Stimulated activated CD4-positive, alpha-beta T cell treated with anti-CD3 and anti-CD28 coated beads, Interleukin-2, amount 100 ng/mL, for 4 hours (primary cell): Measurements from ENCODE around the gene MPG.

Experiments
- DNase-seq: peaks from one replicate; pipeline ENCODE4 v3.0.0-alpha.2; 2020; ENCODE audit warnings: low read depth

Gene MPG

DNA sequence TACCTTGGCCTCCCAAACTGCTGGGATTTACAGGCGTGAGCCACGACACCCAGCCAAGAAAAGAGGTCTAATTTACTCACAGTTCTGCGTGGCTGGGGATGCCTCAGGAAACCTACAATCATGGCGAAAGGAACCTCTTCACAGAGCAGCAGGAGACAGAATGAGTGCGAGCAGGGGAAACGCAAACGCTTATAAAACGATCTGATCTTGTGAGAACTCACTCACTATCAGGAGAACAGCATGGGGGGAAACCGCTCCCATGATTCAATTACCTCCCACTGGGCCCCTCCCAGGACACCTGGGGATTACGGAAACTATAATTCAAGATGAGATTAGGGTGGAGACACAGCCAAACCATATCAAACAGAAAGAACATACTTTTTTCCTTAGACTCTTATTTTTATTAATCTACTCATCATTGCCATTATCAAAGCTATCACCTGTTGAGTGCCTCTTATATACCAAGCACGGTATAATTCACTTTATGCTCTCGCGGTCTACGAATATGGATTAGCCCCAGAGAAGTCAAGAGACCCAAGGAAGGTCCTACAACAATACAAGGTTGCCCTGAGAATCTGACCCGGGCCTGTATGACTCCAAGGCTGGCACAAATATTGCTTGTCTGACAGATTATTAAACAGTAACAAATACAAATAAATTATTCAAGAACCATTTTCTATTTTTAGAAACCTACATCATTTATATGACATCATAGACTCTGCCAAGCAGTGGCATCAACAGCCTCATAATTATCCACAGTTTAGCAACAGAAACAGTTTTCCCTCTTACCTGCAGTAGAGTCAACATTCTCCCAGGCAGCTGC is 27.0 kb upstream of the MPG start:
- no peak for DNase-seq

DNA sequence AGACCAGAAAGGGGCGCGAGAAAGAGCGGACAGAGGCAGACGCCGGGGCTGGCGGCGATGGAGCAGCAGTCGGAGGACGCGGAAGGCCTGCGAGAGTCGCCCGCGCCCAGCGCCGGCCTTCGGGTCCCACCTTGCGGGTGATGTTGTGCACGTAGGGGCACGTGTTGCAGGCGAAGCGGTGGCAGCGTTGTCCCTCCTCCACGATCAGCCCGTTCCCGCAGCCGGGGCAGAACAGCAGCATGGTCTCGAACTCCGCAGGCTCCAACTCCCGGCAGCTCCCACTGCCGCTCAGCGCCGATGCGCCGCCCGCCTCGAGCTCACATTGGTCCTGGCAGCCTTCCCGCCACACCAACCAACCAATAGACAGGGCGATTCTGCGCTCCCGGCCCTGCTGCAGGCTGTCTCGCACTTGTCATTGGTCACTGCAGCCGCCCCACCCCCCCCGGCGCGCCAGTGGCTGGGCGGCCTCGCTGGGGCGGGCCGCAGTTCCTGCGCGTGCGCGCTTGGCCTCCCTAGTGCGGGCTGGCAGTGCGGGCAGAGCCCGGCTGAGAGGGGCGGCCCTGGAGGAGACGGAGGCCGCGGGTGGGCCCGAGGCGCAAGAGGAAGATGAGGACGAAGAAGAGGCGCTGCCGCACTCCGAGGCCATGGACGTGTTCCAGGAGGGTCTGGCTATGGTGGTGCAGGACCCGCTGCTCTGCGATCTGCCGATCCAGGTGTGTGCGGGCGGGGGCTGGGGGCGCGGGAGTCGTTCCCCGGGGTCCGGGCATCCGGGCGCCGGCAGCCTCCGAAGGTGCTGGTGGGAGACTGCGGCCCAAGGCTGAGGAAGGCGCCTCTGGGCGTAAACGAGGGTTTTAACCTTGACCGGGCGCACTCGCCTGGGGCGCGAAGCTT is 24.4 kb upstream of the MPG start, which contains the start of the genes POLR3K and SNRNP25:
TSS of gene POLR3K (minus strand) at position 263 of the 891 bp plus-strand sequence. CDS start at position 241, 22 bp downstream.
TSS of gene SNRNP25 (plus strand) at position 483 of the 891 bp plus-strand sequence. CDS start at position 672, 189 bp downstream.
- peak; percentile 98 for DNase-seq

GRCh38 chr16:54237-54581 is 23.8 kb upstream of the MPG start:
- no peak for DNase-seq

DNA sequence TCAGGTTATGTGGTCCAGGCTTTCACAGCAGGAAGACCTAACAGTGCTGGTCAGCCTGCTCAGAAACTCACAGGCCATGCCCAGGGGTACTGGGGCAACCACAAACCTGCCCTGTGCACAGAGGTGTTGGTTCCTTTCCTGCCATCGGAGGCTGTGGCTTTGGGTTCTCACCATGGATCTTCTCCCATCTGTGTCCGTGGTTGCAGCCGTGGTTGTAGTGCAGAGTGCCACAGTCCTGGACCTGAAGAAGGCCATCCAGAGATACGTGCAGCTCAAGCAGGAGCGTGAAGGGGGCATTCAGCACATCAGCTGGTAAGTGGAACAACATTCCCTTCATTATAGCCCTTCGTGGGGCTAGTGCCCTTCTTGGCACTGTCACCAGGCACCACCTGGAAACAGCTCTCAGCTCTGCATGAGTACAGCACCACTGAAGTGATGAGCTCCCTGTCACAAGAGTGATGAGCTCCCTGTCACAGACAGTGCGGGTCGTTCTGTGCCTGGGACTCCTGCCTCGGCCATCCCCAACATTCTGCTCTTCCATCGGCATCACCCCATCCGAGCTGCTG is 22.4 kb upstream of the MPG start:
- DNase-seq = no peak

GRCh38 chr16:56231-56927 is 21.6 kb upstream of the MPG start:
- DNase-seq = no peak

DNA sequence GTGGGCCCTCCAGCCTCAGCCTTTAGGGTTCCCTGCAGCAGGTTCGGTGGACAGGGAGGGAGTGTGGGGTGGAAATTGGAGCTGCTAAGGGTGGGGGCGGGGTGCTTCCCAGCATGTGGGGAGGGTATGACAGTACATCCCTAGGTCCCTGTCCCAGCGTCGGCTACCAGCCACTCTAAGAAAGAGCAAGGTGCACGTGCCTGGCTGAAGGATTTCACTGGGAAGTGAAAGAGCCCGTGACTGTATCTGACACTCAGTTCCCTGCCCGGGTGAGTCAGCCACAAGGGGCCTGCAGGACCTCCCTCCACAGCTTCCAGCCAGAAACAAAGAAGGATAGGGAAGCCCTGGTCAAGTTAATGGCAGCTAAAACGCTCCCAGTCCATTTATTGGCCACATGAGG is 20.3 kb upstream of the MPG start:
- no peak for DNase-seq

DNA sequence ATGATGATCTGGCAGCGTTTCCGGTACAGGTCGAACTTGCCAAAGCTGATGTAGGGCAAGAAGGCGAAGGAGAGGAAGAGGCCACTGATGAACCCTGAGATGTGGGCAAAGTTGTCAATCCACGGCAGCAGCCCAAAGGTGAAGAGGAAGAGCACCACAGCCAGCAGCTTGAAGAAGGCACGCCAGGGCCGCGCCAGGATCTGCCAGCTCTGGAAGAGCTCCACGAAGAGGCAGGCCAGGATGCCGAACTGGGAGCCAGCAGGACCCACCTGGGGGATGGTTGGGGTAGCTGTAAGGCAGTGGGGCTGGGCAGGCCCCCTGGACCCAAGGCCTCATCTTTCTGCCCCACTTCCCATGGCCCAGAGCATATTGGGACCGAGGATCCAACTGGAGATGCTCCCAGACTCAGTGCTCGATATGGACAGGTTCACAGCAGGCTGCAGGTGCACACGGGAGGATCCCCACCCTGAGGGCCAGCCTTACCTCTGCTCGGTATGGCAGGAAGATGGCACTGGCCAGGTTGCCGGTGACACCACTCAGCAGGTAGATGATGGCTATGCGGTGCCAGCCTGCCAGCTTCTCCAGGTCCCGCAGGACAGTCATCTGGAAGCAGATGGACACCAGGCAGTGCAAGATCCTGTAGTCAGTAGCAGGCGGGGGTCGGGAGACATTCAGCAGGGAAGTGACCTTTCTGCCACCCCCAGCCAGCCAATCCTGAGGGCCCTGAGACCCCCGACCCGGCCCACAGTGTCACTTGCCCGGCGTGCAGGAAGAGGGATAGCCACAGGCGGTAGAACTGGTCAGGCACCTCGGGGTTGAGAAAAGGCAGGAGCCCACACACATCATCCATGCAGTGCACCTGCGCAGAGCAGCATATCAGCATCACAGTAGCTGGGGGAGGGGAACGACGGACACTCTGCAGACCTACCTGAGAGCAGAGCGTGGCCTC is 19.3 kb upstream of the MPG start:
- DNase-seq = no peak

DNA sequence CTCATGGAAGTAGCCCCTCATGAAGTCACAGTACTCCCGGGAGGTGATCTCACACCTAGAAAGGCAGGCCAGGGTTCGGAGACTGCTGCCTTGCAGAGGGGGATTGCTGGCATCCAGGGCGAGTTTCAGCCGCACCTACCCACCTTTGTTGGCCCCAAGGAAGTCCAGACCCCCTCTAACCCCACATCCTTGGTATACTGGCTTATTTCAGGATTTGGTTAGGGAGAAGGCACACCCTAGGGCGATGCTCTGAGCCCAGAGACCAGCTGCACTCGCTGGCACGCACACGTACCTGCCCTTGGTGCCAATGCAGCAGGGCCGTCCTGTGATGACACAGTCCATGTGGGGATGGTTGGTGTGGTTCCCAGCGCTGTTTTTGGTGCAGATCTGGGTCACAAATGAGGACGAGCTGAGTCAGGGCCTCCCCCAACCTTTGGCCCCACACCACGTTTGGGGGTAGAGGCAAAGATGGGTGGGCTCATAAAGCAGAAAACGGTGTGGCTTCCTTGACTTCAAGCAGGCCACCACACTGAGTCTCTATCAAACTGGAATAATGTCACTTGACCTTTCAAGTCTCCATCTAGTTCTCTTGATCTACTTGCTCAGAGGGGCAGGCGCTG is 18.5 kb upstream of the MPG start:
- DNase-seq = no peak

GRCh38 chr16:60166-60565 is 17.9 kb upstream of the MPG start:
- DNase-seq = no peak

GRCh38 chr16:60929-61878 is 16.8 kb upstream of the MPG start:
- no peak for DNase-seq

- no peak for DNase-seq
Measured at GRCh38 chr16:61879-62281, 16.1 kb upstream of the MPG start.

GRCh38 chr16:62283-62967 is 15.6 kb upstream of the MPG start:
- no peak for DNase-seq

DNA sequence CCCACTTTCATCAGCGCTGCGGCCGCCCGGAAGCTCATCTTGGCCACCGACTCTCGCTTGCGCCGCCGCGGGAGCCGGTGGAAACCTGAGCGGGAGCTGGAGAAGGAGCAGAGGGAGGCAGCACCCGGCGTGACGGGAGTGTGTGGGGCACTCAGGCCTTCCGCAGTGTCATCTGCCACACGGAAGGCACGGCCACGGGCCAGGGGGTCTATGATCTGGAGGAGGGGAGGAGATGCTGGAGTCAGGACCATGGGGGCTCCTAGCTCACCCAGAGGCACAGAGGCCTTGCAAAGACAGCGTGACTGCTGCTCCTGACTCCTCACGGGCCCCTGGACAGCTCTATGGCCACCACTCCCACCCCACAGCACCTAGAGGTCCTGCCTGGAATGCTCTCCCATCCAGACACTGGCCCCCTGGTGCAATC is 15.0 kb upstream of the MPG start:
- DNase-seq = no peak

DNA sequence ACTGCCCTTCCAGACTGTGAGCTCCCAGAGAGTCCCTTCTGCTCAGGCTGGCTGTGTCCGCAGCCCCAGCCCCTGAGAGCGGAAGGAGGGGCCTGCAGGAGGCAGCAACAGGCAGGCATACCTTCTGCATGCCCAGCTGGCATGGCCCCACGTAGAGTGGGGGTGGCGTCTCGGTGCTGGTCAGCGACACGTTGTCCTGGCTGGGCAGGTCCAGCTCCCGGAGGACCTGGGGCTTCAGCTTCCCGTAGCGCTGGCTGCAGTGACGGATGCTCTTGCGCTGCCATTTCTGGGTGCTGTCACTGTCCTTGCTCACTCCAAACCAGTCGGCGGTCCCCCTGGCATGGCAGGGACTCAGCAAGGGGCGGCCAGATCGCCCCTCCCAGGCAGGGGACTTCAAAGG is 14.6 kb upstream of the MPG start:
- no peak for DNase-seq

DNA sequence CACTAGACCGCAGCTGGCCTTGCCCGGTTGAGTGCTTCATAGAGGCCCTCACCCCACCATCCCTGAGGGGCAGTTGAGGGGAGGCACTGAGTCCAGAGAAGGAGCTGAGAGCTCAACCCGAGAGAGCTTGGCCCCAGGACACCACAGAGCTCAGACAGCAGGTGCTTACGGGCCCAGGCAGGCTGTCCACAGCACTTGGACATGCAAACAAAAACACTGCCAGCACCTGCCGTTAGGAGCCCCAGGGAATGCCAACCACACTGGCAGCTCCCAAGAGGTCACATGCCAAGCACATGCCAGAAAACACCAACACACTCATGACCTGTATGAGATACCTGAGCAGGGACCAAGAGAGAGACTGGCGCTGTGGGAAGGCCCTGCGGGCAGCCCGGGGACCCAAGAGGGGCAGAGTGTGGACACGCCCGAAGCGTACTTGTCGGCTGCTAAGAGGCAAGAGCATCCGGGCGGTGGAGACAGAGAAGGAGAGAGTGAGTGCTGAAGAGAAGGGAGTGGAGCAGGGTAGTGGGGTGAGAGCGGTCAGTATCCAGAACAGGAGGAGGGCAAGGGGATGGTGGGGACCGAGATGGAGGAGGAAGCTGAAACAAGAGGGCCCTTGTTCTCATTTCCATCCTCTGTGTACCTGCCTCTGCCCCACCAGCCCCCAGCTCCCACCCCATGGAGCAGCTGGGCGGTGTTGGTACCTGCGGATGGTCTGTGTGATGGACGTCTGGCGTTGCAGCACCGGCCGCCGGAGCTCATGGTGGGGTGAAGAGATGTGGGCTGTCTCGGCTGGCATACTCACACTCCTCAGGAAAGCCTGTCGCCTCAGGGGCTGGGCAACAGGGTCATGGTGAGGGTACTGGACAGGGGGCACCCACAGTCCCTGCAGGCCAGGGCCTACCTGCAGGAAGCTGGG is 13.8 kb upstream of the MPG start:
- no peak for DNase-seq

DNA sequence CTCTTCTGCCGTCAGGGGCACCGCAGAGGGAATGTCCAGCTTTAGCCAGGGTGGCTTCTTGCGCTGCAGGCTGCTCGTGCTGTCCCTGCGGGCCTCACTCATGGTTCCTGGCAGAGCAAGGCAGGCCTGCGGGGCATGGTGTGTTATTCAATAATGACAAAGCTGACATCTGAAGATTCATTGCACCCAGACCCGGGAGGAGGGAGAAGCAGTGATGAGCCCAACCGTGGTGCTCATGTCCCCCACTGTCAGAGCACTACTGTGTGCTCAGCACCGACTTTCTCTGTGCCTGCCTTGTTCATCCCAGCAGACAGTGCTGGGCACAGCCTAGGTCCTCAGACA is 13.1 kb upstream of the MPG start:
- DNase-seq = no peak

GRCh38 chr16:65745-66144 is 12.3 kb upstream of the MPG start:
- peak; percentile 69 for DNase-seq
